Omental fat pad (tissue), 4 donors: Measurements from ENCODE around the gene LCE6A. TPM values are rescaled to one million over a fixed set of nuclear protein-coding genes. Genes with fewer than 3 reads are reported as not detected.

Experiments
- ATAC-seq: fragments of 150-250 bp; one replicate; pipeline ENCODE4 v1.9.1; 2016; ENCODE audit warnings: mild to moderate bottlenecking, moderate library complexity; ENCODE audit not compliant: low FRiP score
- DNase-seq: peaks from one replicate; pipeline ENCODE4 v3.0.0-alpha.2; 2019; ENCODE audit warnings: low spot score
- total RNA-seq, 4 donors: library from RNA; depleted of rRNA; stranded (reverse); fragments of >200 nt; gene quantifications; one replicate each; pipeline ENCODE4 v1.1.0, GENCODE V29; 2016
- TF ChIP-seq, protein P1 (sequence below), 3 donors: fragments of 450-650 bp; IDR thresholded peaks; one replicate each; pipeline ENCODE4 v1.5.1; 2016 to 2017; ENCODE audit warnings: antibody characterized with exemption in 3 of 3, mild to moderate bottlenecking in 3 of 3, moderate library complexity in 2 of 3

LCE6A gene
- total RNA-seq, 4 donors from 2014 or later = not detected

DNA sequence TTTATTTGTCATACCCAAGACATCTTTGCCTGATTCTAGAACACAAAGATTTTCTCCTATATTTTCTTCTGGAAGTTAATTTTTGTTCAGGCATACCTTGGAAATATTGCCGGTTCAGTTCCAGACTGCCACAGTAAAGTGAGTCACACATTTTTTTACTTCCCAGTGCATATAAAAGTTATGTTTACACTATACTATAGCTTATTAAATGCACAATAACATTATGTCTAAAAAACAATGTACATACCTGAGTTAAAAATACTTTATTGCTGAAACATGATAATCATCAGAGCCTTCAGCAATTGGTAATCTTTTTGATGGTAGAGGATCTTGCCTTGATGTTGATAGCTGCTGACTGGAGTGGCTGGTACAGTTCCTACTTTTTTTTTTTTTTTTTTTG is 45.5 kb downstream of the LCE6A start:
- no peak for DNase-seq
- ATAC-seq = no peak
- TF ChIP-seq, protein P1, sequence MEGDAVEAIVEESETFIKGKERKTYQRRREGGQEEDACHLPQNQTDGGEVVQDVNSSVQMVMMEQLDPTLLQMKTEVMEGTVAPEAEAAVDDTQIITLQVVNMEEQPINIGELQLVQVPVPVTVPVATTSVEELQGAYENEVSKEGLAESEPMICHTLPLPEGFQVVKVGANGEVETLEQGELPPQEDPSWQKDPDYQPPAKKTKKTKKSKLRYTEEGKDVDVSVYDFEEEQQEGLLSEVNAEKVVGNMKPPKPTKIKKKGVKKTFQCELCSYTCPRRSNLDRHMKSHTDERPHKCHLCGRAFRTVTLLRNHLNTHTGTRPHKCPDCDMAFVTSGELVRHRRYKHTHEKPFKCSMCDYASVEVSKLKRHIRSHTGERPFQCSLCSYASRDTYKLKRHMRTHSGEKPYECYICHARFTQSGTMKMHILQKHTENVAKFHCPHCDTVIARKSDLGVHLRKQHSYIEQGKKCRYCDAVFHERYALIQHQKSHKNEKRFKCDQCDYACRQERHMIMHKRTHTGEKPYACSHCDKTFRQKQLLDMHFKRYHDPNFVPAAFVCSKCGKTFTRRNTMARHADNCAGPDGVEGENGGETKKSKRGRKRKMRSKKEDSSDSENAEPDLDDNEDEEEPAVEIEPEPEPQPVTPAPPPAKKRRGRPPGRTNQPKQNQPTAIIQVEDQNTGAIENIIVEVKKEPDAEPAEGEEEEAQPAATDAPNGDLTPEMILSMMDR (IDR thresholded peaks at IDR 0.05) = no peak

Other genes with a start within 250 kb of the LCE6A start
- not detected for gene LCE3C, start 242.6 kb upstream of the LCE6A start, total RNA-seq
- gene LCE3B, start 229.0 kb upstream of the LCE6A start, total RNA-seq = not detected
- not detected for gene LCE3A, start 219.8 kb upstream of the LCE6A start, total RNA-seq
- not detected for gene LCE2D, start 179.5 kb upstream of the LCE6A start, total RNA-seq
- not detected for gene LCE2C, start 167.6 kb upstream of the LCE6A start, total RNA-seq
- not detected for gene LCE2B, start 156.7 kb upstream of the LCE6A start, total RNA-seq
- gene LCE2A, start 144.5 kb upstream of the LCE6A start, total RNA-seq = not detected
- gene LCE4A, start 134.7 kb upstream of the LCE6A start, total RNA-seq = not detected
- not detected for gene KPRP, start 84.8 kb upstream of the LCE6A start, total RNA-seq
- gene LCE1F, start 67.7 kb upstream of the LCE6A start, total RNA-seq = not detected
- not detected for gene LCE1E, start 56.6 kb upstream of the LCE6A start, total RNA-seq
- not detected for gene LCE1D, start 46.1 kb upstream of the LCE6A start, total RNA-seq
- gene LCE1C, start 36.2 kb upstream of the LCE6A start, total RNA-seq = not detected
- not detected for gene LCE1B, start 30.9 kb upstream of the LCE6A start, total RNA-seq
- gene LCE1A, start 15.4 kb upstream of the LCE6A start, total RNA-seq = not detected
- gene LCE7A, start 17.1 kb downstream of the LCE6A start, total RNA-seq = not detected
- not detected for gene SMCP, start 35.5 kb downstream of the LCE6A start, total RNA-seq
- gene IVL, start 65.7 kb downstream of the LCE6A start, total RNA-seq = not detected
- not detected for gene SPRR5, start 104.3 kb downstream of the LCE6A start, total RNA-seq
- gene SPRR4, start 127.8 kb downstream of the LCE6A start, total RNA-seq = not detected
- not detected for gene SPRR1A, start 141.2 kb downstream of the LCE6A start, total RNA-seq
- not detected for gene SPRR3, start 158.9 kb downstream of the LCE6A start, total RNA-seq
- gene SPRR1B, start 188.3 kb downstream of the LCE6A start, total RNA-seq = not detected
- not detected for gene SPRR2D, start 198.3 kb downstream of the LCE6A start, total RNA-seq
- gene SPRR2A, start 214.7 kb downstream of the LCE6A start, total RNA-seq = not detected
- gene SPRR2B, start 228.8 kb downstream of the LCE6A start, total RNA-seq = not detected